NCI-H2227 (cell line): ENCODE measurements around the gene HM13.
"Not testable (repeated sequence)": the region's sequence is repeated elsewhere in the genome, so short reads cannot be mapped to it uniquely, and the experiment has no call there.

Experiments used
- DNase-seq: peaks from one replicate; lab custom pipeline; 2025; ENCODE audit not compliant: unreplicated experiment; lab: John Stamatoyannopoulos, UW

The HM13 gene

DNA sequence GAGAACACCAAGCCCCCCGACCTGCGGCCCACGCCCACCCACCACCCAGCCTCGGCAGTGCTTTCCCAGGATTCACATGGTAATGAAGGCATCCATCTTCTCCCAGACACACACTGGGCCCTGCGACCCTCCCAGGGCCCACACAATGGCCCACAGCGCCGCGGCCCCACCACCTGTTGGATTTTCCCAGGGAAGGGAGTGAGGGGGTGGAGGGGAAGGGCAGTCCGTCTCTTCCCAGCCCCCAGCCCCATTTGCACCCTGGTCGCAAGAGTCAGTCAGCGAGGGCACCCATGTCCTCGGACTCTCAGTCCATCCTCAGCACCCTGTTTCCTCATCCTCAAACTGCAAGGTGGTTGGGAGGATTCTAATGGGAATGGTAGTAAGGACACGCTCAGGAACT is 67.1 kb downstream of the HM13 start:
- DNase-seq: no peak

DNA sequence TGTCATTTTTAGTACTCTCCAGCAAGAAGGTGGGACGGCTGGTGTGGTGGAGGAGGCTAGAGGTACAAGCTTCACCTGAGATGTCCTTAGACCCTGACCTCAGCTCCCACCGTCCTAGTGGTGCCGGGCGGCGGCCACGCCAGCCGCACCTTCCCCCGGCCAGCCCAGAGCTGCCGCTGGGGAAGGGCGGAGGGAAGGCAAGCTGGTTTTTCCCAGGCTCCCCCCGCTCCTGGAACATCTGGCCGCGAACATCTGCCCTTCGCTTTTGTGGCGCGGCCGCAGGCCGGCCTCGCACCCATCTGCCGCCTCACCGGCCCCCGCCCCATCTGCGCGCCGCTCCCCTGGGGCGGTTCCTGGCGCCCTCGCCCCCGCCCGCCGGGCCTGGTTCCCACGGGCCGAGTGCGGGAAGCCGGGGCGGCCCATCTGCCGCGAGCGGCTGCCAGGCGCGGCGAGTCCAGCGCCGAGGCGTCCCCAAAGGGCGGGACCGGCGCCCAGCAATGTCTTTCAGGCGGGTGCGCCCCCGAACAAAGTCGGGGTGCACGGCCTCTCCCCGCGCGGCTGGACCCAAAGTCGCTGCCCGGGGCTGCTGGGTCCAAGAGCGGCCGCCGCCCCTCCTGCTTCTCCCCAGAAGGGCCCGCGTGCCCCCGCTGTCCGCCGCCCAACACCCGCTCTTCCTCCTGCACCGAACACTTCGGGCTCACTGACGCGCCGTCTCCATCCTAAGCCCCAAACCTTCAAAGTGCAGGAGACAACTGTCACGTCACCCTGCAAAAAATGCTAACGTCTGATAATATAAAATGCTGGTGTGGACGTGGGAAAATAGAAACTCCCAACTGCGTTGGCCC is 73.5 kb downstream of the HM13 start:
- DNase-seq: peak; percentile 42

DNA sequence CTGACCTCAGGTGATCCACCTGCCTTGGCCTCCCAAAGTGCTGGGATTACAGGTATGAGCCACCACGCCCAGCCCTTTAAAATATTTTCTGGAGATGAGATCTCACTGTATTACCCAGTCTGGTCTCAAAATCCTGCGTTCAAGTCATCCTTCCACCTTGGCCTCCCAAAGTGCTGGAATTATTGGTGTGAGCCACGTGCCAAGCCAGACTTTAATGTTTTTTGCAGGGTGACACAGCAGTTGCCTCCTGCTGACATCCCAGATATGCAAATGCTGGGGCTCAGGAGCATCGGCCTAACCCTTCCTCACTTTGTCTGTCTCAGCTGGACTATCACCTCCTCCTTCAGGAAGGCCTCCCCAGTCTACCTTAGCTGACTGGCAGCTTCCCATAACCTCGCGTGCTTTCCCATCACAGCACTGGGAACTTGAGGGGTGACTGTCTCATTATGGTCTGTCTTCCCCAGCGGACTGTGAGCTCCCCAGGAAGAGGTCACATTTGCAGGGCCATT is 76.5 kb downstream of the HM13 start:
- no peak for DNase-seq

DNA sequence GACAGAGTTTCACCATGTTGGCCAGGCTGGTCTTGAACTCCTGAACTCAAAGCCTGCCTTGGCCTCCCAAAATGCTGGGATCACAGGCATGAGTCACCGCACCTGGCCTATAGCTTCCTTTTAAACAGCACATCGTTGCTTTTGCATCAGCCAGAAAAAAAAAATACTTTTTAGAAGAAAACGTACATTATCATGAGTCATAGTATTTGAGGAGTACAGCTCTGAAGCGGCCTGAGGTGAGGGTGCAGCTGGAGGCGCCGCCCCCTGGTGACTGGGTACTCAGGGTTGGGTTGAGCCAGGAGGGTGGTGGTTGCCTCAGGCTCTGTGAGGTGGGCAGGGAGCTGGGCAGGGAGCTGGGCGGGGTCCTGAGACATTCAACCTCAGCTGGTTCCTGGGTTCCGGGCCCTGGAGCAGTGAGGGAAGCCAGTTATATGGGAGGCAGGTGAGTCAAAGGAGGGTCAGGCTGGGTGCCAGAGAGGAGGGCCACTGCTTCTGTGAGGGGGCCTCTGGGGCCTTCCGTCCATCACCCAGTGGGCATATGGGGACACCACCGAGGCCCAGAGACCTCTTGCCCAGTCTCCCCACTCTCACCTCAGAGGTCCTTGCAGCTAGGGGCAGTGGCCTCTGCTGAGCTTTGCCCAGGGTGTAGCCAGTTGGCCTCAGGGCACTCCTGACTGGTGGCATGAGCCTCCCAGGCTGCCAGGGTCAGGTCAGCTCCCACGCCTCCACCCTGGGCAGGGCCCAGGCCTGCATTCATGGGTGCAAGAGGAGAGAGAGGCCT is 79.2 kb downstream of the HM13 start:
- DNase-seq: no peak

DNA sequence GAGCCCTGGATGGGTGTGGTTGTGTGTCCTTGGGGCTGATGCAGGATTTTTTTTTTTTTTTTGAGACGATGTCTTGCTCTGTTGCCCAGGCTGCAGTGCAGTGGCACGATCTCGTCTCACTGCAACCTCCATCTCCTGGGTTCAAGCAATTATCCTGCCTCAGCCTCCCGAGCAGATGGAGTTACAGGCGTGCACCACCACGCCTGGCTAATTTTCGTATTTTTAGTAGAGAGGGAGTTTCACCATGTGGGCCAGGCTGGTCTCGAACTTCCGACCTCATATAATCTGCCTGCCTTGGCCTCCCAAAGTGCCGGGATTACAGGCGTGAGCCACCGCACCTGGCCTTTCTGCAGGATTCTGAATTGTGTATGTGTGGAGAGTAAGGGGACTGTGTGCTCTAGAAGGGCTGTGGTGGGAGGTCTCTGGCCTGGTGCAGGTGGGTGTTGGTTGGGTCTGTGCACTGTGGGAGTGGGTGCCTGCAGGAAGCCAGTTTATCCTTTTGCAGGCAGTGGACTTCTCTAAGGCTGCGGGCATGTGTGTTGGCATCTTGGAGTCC is 79.8 kb downstream of the HM13 start:
- DNase-seq: no peak

DNA sequence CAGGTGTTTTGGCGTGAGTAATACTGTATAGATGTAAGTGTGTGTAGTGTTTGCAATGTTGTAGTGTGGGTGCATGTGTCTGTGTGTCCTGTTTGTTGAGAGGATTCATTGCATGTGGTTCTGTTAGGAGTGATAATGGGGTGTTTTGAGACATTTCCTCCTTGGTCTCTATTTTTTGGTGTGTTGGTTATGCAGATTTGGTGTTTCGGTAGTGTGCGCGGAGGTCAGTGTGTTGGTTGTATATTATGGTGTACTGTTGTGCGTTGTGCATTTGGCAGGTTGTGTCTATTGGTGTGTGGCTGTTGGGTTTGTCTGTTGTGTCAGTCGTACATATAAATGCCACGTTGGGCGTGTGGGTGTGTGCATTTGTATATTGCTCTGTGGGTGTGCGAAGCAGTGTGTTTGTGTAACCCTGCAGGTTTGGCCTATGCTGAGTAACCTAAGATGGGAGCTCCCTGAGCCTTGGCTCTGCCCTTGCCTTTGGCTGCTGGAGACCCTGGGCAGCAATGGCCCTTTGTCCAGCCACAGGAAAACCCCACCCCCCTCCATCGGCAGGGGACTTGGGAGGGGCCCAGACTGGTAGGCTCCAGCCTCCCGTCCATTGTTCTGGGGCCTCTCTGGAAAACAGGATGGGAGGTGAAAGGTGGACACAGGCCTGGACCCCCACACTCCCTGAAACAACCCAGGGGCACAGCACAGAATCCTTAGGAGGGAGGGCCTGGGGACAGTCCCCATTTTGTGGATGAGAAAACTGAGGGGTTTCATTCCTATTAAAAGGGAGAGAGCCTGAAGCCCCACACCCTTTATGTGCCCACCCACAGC is 80.5 kb downstream of the HM13 start:
- DNase-seq: no peak

DNA sequence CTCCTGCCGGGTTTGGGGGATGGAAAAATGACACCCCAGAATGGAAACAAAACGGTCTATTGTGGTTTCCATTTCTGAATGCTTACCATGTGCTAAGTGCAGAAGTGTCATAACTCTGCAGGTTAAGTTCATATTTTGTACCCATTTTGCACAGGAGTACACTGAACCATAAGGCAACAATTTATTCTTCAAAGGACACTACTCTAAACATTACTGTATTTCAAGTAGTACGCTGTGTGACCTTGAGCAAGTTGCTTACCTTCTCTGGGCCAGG is 81.1 kb downstream of the HM13 start:
- DNase-seq: no peak

DNA sequence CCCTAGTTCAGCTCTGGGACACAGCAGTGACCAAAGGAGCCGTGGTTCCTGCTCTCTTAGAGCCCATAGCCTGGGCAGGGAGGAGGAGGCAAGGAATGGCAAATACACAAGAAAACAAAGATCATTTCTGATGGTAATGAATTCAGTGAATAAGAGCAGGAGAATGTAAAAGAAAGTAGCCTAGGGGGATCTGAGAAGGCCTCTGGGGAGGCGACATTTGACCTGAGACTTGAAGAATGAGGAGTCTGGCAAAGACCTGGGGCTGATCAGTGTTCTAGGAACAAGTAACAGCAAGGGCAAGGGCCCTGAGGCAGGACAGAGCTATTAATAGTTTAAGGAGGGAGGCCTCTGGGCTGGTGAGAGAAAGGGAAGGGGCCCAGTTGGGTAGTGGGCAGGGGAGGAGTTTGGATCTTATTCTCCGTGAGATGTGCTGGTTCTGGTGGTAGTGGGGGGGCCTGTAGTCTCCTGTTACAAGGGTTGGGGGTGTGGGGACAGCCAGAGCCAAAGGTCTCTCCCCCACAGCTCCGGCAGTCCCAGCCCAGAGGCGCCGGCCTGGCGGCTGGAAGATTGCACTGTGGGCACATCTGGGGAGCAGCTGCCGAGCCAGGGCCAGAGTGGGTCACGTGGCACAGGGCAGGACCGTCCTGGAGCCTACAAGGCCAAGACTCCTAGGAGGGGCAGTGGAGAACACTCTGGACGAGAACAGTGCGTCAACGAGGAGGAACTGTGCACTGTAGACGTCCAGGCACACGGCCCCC is 81.6 kb downstream of the HM13 start:
- DNase-seq: peak; percentile 76

DNA sequence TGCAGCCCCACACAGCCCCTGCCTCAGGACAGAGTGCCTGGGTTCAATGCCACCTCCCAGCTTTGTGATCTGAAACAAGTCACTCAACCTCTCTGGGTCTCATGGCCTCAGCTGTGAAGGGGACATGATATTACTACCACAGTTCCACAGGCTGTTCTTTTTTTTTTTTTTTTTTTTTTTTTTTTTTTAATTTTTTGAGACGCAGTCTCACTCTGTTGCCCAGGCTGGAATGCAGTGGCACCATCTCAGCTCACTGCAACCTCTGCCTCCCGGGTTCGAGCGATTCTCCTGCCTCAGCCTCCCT is 82.1 kb downstream of the HM13 start:
- not testable (repeated sequence) for DNase-seq

DNA sequence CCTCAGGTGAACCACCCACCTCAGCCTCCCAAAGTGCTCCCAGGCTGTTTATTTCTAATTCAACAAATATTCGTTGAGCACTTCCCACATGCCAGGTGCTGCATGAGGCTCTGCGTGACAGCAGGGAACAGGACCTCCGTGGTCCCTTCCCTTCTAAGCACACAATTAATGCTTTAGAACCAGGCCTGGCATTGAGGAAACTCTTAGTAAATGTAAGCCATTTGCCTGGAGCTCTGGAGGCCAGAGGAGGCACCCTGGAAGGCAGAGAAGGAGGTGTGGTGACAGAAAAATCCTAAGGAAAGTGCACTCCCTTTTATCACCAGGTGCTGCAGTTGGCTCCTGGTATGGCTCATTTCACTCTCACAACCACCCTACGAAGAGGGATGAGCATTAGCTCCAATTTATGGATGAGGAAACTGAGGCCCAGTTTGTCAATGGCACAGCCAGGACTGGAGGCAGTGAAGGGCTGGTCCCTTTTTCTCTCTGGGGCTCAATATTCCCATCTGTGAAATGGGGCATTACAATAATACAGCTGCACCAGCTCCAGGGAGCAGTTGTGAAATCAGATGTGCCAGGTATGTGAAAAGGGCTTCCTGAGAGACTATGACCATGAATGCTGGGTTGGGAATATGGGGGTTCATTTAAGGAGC is 82.7 kb downstream of the HM13 start:
- peak; percentile 35 for DNase-seq

DNA sequence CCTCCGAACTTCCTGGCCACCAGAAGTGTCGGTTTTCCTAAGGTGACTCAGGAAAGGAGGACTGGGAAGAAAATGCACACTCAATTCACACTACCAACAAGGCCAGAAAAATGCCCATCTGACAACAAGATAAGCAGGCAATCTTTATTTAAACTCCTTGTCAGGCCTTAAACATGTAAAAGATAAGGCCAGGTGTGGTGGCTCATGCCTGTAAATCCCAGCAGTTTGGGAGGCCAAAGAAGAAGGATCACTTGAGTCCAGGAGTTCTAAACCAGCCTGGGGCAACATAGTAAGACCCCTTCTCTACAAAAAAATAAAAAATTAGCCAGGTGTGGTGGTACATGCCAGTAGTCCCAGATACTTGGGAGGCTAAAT is 83.2 kb downstream of the HM13 start:
- DNase-seq: no peak

DNA sequence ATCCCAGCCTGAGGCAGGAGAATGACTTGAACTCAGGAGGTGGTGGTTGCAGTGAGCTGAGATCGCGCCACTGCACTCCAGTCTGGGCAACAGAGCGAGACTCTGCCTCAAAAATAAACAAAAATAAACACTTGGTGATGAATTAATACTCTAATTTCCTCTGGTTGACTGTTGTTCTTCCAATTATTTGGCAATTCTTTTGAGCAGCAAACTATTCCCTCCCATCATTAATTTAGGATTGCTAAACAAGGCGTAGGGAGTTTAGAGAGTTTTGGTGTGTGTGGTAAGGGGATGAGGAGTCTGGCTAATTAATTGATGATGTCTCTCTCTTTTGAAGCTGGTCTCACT is 88.2 kb downstream of the HM13 start:
- DNase-seq: no peak

DNA sequence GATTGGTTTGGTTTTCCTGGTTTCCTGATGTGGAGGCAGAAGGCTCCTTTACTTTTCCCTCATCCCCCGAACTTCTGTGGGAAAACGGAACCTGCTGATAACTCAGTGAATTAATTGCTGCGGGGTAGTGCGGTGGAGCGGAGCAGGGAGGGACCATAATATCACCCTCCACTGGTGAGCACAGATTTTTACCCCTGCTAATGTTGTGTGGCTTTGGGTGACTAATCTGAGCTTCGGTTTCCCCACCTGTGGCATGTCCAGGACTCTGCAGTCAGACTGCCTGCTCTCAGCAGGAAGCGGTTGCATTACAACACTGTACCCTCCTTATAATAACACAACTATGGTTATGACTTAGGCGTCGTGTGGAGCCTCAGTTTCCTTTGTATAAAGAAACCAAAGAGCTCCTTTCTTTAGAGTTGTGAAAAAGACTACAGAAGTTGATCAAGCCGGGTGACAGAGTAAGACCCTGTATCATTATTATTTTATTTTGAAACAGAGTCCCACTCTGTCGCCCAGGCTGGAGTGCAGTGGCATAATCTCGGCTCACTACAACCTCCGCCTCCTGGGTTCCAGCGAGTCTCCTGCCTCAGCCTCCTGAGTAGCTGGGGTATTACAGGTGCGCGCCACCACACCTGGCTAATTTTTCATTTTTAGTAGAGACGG is 88.7 kb downstream of the HM13 start:
- no peak for DNase-seq

DNA sequence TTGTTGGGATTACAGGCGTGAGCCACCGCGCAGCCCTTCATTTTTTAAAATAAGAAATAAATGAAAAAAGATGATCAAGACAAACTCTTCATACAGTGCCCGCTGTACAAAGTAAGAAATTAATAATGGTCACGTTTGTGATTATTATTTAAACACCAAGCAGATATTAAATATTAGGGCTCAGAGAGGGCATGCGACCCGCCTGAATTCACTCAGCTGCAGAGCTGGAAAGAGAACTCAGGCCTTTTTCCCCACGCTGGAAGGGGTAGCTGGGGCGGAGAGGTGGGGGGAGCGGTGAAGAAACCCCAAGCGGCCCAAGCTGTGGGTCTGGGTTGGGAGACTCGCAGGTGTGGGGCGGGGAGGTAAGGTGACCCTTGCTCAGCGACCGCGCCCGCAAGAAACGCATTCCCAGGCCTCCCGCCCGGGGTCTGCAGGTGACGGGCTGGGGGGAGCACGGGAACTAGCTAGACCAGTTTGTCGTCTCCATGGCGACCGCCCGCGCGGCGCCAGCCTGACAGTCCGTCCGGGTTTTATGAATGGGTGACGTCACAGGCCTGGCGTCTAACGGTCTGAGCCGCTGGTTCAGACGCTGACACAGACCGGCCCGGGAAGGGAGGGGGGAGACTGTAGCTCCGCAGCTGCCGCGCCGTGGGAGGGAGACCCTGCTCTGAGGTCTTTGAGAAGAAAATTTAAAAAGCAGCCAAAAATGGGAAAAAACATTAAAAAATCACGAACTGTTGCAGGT is 89.8 kb downstream of the HM13 start:
- peak; percentile 99 for DNase-seq

DNA sequence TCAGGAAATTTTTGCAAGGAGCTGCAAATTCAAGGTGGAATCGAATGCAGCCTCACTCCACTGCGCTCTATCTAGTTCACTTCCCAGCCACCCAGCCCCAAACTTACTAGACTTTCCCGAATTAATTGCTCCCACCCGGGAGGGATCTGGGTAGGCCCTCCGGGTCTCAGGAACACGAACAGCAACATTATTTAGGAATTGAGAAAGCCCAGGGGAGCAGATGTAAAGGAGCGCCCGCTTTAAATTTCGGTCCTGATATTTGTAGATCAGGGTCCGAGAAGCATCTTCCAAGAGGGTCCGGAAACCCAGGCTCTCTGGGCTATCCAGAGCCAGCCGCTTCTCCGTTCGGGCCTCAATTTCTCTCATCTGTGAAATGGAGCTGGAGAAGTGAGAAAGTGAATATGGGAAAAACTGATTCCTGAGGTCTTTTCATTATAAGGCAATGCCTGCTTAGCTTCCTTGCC is 90.4 kb downstream of the HM13 start:
- no peak for DNase-seq

DNA sequence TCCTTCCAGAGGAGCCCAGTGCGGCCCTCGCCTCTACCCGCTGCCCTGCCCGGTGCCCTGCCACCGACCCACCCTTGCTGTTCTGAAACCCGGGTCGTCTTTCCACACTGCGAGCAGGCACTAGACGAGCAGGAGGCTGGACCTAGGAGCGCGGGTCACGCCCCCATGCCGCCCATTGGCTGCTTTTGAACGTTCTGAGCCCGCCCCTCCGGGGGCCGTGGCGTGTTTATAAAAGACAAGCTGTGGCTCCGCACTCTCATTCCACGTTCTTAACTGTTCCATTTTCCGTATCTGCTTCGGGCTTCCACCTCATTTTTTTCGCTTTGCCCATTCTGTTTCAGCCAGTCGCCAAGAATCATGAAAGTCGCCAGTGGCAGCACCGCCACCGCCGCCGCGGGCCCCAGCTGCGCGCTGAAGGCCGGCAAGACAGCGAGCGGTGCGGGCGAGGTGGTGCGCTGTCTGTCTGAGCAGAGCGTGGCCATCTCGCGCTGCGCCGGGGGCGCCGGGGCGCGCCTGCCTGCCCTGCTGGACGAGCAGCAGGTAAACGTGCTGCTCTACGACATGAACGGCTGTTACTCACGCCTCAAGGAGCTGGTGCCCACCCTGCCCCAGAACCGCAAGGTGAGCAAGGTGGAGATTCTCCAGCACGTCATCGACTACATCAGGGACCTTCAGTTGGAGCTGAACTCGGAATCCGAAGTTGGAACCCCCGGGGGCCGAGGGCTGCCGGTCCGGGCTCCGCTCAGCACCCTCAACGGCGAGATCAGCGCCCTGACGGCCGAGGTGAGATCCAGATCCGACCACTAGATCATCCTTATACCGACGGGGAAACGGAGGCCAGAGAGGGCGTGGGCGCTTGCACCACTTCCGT is 91.0 kb downstream of the HM13 start, which contains the start of gene ID1:
TSS of gene ID1 (plus strand) at position 259 of the 871 bp plus-strand sequence. CDS start at position 358, 99 bp downstream.
- DNase-seq: peak; percentile 98

DNA sequence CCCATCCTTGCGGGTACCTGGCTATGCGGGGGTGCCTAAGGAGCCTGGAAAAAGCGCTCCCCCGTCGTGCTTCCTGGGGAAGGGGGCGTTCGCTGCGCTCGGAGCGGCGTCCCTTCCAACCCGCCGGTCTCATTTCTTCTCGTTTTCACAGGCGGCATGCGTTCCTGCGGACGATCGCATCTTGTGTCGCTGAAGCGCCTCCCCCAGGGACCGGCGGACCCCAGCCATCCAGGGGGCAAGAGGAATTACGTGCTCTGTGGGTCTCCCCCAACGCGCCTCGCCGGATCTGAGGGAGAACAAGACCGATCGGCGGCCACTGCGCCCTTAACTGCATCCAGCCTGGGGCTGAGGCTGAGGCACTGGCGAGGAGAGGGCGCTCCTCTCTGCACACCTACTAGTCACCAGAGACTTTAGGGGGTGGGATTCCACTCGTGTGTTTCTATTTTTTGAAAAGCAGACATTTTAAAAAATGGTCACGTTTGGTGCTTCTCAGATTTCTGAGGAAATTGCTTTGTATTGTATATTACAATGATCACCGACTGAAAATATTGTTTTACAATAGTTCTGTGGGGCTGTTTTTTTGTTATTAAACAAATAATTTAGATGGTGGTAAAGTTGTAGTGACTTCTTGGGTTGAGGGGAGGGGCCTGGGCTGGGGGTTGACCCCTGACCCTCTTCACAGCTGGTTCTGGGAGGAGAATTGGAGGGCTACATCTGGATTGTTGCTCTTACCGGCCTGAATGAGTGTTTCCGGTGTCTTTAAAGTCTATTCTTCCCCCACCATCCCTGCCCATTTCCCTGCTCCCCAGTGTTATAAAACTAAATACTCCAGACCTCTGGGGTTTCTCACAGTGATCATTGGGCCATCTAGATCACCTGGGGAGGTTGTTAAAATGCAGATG is 91.9 kb downstream of the HM13 start:
- DNase-seq: peak; percentile 45
